Body of pancreas (tissue), 4 donors: ENCODE data around the gene LURAP1L.

Experiments used
- CTCF ChIP-seq, 7 experiments: fragments of 450-650 bp in 4 of 7; fragments of 200-600 bp in 3 of 7; sonication (generic) in 3 of 7; IDR thresholded peaks; one replicate each; pipeline ENCODE4 v1.5.1; 2016 to 2019; ENCODE audit warnings: antibody characterized with exemption in 7 of 7
- POLR2A ChIP-seq, 3 donors: fragments of 450-650 bp; IDR thresholded peaks; one replicate each; pipeline ENCODE4 v1.6.1; 2016; ENCODE audit warnings: antibody characterized with exemption in 3 of 3, mild to moderate bottlenecking in 2 of 3

DNA sequence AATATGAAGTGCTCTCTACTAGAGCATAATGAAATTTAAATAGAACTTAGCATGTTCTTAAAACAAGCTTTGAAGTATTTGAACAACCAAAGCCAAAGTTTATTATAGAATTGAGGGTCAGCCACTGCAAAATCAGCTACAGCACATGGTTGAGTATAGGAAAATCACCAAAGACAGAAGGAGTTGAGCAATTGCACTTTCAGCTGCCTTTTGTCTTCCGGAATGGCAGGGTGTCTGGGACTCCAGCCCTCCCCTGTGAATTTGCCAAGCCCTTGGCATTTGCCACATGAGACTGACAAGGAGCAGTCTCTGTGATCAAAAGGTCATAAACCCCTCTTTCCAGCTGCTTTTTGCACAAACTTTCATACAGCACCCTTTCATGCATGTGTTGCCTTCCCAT, 8.5 kb upstream of the LURAP1L start:
- TF ChIP-seq POLR2A (IDR thresholded peaks at IDR 0.05) (no peak), CTCF (IDR thresholded peaks at IDR 0.05) (no peak)
